Lower lobe of right lung (tissue), 2 donors: ENCODE data around the gene PSMD7. TPM values are rescaled to one million over a fixed set of nuclear protein-coding genes. Genes with fewer than 3 reads are reported as not detected.

Source experiments
- ATAC-seq, 2 donors: fragments of 200-7000 bp; cut with Tn5 transposase; one replicate each; pipeline ENCODE4 v1.9.1; 2020 to 2022; ENCODE audit warnings: mild to moderate bottlenecking in 2 of 2, moderate library complexity in 2 of 2
- DNase-seq: peaks from one replicate; pipeline ENCODE4 v3.0.0-alpha.2; 2020
- H3K27ac ChIP-seq: fragments of 200-600 bp; one replicate; pipeline ENCODE4 v1.8.0; 2022
- H3K27me3 ChIP-seq: fragments of 200-600 bp; one replicate; pipeline ENCODE4 v1.8.0; 2022; ENCODE audit warnings: low read depth
- H3K36me3 ChIP-seq: fragments of 200-600 bp; one replicate; pipeline ENCODE4 v1.8.0; 2022; ENCODE audit warnings: mild to moderate bottlenecking
- H3K4me1 ChIP-seq: fragments of 200-600 bp; one replicate; pipeline ENCODE4 v1.8.0; 2022
- H3K4me3 ChIP-seq: fragments of 200-600 bp; one replicate; pipeline ENCODE4 v1.8.0; 2022; ENCODE audit warnings: mild to moderate bottlenecking
- H3K9me3 ChIP-seq: fragments of 200-600 bp; one replicate; pipeline ENCODE4 v1.8.0; 2022
- intact Hi-C: fragments of 100-400 bp; cut with DNase I; formaldehyde crosslinking; loops from one replicate; pipeline ENCODE4 v1.11.0; 2022
- long read RNA-seq: library from polyadenylated mRNA; unstranded; transcript quantifications from one replicate; pipeline ENCODE4 v2.0.0, GENCODE V29; 2021
- total RNA-seq: library from RNA; stranded (reverse); fragmentation: NEBNext Ultra II Directional; extraction: Animal tissue kit (Norgen Biotek cat#: 25700); gene quantifications from one replicate; pipeline ENCODE4 v1.2.1, GENCODE V29; 2021
- TF ChIP-seq, protein P1 (sequence below): fragments of 200-600 bp; IDR thresholded peaks from one replicate; pipeline ENCODE4 v1.8.0; 2022; ENCODE audit warnings: antibody characterized with exemption, mild to moderate bottlenecking
- donor health status: DM: no; HTN: yes; CAD: no; lungs with severe emphysema.

PSMD7 gene
- 59.0 TPM for total RNA-seq
- long read RNA-seq, transcript PSMD7-201 (7 exons, 1,670 nt) = major isoform, 106 of 129 reads
- long read RNA-seq, partial matches to known transcripts = 1 of 129 reads
- long read RNA-seq, other reads (novel, unspliced or antisense) = 20 of 129 reads

DNA sequence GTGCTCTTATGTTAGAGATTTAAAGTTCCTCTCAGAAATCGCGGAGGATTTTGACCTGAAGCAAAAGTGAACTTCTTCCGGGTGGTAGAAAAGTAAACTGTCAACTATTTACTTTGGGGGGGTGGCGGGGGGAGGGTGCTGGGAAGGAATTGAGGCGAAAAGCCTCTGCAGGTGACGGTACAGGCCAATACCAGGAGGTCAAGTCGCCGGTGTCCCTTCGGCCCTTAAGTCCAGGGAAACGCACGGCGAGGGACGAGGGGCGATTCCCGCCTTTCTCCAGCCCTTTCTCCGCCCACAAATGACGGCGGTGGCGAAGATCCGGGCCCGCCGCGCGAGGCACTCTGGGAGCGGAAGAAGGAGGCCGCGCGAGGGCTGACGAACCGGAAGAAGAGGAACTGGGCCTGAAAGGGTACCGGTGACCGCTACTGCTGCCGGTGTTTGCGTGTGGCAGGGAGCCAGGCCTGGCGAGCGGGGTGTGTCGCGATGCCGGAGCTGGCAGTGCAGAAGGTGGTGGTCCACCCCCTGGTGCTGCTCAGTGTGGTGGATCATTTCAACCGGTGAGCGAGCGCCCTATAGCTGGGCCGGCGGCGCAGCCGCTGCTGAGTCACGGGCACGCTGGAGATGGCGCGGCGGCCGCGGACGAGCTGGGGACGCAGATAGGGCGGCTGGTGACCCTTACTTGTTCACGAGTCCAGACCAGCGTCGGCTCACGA, at the start of gene PSMD7:
Gene PSMD7, plus strand, starts transcription at position 383 of the 713 bp plus-strand sequence. Its CDS starts 101 bp downstream, at position 484.
- intact Hi-C loops = no loop called here
- ATAC-seq (peak; percentile 98 to 99), DNase-seq (peak; percentile 96)
- H3K9me3 ChIP-seq = peaks cover 3% of the 10 kb centered on the region
- H3K27ac ChIP-seq = peak within 1 kb of the TSS; percentile 96
- H3K36me3 ChIP-seq = peaks cover 30% of the 10 kb centered on the region
- TF ChIP-seq, protein P1, sequence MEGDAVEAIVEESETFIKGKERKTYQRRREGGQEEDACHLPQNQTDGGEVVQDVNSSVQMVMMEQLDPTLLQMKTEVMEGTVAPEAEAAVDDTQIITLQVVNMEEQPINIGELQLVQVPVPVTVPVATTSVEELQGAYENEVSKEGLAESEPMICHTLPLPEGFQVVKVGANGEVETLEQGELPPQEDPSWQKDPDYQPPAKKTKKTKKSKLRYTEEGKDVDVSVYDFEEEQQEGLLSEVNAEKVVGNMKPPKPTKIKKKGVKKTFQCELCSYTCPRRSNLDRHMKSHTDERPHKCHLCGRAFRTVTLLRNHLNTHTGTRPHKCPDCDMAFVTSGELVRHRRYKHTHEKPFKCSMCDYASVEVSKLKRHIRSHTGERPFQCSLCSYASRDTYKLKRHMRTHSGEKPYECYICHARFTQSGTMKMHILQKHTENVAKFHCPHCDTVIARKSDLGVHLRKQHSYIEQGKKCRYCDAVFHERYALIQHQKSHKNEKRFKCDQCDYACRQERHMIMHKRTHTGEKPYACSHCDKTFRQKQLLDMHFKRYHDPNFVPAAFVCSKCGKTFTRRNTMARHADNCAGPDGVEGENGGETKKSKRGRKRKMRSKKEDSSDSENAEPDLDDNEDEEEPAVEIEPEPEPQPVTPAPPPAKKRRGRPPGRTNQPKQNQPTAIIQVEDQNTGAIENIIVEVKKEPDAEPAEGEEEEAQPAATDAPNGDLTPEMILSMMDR = no peak
- H3K4me3 ChIP-seq = peak within 1 kb of the TSS; percentile 97
- H3K4me1 ChIP-seq = peaks cover 33% of the 10 kb centered on the region
- H3K27me3 ChIP-seq = no peaks in the 10 kb centered on the region

DNA sequence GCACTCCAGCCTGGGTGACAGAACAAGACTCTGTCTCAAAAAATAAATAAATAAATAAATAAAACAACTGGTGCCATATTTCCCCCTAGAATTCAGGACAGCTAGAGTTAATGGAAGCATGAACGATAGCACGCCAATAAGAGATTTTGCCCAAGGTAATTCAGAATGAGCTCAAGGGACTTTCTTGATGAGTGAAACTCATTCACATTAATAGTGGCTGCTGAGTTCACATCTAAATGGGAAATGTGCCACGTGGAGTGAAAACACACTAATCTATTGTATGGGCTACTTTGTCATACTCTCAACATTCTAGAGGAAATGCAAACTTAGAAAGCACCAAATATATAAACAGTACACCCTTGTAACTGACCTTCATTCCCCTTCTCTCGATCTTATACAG, 47.4 kb upstream of the PSMD7 start:
- Histone ChIP-seq H3K27me3 (peaks cover 3% of the 10 kb centered on the region), H3K27ac (no peak overlapping the region), H3K9me3 (no peaks in the 10 kb centered on the region), H3K4me3 (no peak overlapping the region), H3K36me3 (no peaks in the 10 kb centered on the region), H3K4me1 (no peaks in the 10 kb centered on the region)
- intact Hi-C loops = no loop called here
- TF ChIP-seq, protein P1 = no peak
- no peak for DNase-seq
- ATAC-seq = no peak

DNA sequence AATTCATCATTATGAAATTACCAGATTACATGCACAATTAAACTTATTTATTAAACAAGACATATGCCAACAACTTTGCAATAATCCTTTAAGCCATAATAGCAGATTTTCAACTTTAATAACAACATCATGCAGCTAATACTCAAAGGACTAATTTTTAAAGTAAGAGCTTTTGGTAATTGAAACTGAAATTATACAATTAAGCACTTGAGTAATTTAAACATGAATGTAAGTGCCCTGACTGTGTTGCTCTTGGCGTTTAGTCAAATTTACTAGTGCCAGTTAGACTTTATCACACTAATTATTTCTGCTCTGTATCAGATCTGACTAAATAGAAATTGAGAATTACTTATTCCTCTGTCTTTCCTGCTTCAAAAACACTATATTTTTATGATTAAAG, 46.8 kb upstream of the PSMD7 start:
- intact Hi-C loops = no loop called here
- TF ChIP-seq, protein P1 = no peak
- ATAC-seq = no peak

DNA sequence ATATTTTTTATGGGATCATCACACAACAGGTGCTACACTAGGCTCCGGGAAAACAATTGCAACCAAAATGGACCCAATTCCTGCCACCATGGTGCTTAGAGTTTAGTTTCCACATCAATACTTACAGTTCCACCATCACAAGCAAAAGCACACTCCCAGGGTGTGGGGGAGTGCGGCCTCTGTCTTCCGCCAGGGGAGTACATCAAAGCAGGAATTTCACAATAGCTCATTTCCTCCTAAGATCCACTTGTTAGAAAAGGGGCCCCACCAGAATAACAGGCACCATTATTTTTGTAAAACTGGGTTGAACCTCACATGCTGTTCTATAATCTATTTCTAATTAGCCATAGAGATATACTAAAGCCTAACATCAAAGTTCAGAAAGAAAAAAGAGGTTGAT, 44.3 kb upstream of the PSMD7 start:
- H3K27ac ChIP-seq = no peak overlapping the region
- intact Hi-C loops = no loop called here
- no peak overlapping the region for H3K4me3 ChIP-seq
- peaks cover 3% of the 10 kb centered on the region for H3K27me3 ChIP-seq
- ATAC-seq (no peak), DNase-seq (no peak)
- H3K36me3 ChIP-seq = no peaks in the 10 kb centered on the region
- no peaks in the 10 kb centered on the region for H3K9me3 ChIP-seq
- TF ChIP-seq, protein P1 = no peak
- H3K4me1 ChIP-seq = no peaks in the 10 kb centered on the region

More for the DNA sequence above, 46.8 kb upstream of the PSMD7 start:
- Histone ChIP-seq H3K4me1 (no peaks in the 10 kb centered on the region), H3K27me3 (peaks cover 3% of the 10 kb centered on the region), H3K36me3 (no peaks in the 10 kb centered on the region), H3K27ac (no peak overlapping the region), H3K4me3 (no peak overlapping the region), H3K9me3 (no peaks in the 10 kb centered on the region)
- no peak for DNase-seq

DNA sequence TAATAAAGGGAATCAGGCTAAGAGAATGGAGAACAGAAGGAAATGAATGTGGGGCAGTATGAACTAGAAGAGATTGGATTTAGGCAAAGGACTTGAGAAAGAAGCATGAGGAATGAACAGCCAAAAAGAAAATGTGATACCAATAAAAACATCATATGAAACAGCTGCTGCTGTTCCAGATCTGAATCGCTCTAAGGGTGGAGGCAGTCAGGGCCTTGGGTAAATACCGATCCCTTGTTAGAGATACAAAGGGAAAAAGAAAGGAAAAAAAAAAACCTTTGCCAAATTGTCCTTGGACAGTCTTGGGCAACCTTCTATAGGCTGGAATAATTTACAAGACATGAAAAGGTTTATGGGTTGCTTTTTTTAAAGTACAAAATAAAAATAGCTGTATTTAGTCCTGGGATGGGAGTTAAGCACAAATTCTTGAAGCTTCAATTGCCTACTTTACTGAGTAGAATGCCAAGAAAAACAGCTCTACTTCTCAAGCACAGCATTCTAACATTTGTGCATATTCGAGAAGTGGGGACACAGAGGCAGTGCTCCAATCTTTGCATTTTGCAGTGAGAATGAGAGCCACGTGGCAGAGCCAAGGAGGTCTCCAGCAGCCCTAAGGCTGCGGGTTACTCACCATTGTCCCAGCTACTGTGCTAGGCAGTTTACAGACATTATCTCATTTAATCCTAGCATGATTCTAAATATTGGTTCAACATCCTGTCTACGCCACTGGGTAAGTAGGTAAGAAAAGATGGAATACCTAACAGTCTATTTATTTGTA, 43.3 kb upstream of the PSMD7 start:
- no peaks in the 10 kb centered on the region for H3K36me3 ChIP-seq
- peaks cover 3% of the 10 kb centered on the region for H3K27me3 ChIP-seq
- TF ChIP-seq, protein P1 = no peak
- no peak for DNase-seq
- H3K4me1 ChIP-seq = no peaks in the 10 kb centered on the region
- ATAC-seq = no peak
- H3K27ac ChIP-seq = no peak overlapping the region
- no peak overlapping the region for H3K4me3 ChIP-seq
- intact Hi-C loops = no loop called here
- no peaks in the 10 kb centered on the region for H3K9me3 ChIP-seq
